ENCODE measurements around the gene PTGDS.

PTGDS gene

GRCh38 chr9:136940526-136941230, 36.6 kb upstream of the PTGDS start:
- Histone ChIP-seq H3K27ac (ENCODE audit: low read depth, low read length, severe bottlenecking) (no peak overlapping the region), H3K36me3 (ENCODE audit: control insufficient read depth, insufficient read depth, low read length) (peaks cover 62% of the 10 kb centered on the region), H3K4me1 (ENCODE audit: control insufficient read depth, insufficient read depth, low read length, poor library complexity, severe bottlenecking) (peaks cover 4% of the 10 kb centered on the region), H3K9me3 (ENCODE audit: control insufficient read depth, low read length) (no peaks in the 10 kb centered on the region), H3K4me3 (ENCODE audit: extremely low read depth, insufficient read depth, low read length, poor library complexity, severe bottlenecking) (no peak overlapping the region)
- 97 to 98% methylated on average over 37 to 42 of the region's 42 CpGs for WGBS, 2 experiments (ENCODE audit: insufficient coverage in 2 of 2)

DNA sequence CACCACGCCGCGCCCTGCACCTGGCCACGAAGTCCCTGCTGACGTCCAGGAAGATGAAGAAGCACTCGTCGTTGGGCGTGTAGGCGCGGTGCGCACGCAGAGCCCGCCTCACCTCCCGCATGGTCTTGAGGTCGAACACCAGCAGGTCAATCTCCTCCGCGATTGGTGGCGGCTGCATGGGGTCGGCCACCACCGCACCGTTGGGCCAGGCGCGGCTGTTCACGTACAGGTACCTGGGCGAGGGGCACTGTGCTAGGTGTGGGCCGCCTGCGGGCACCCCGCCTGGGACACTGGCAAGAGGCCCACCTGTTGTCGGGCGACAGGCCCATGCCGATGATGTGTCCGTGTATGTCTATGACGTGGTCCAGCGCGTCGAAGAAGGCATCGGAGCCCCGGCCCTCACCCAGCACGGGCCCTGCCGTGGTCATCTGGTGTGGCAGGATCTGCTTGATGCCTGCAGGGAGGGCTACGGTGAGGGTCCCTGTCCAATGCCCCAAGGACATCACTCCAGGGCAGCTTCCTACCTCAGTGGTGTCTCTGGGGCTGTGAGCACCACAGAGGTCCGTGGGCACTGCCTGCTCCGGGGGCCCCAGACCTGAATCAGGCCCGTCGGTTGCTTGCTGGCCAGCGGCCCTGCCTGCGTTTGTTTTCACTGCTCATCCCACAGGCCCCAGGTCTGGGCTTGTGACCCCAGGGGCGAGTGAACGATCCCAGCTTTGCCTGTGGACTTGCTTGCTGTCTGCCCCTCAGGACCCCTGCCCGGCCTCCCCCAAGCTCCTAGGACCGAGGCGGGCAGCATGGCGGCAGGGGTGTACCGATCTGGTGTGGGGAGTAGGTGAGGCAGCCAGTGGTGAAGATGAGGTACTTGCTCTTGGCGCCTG, 35.8 kb upstream of the PTGDS start:
- no peaks in the 10 kb centered on the region for H3K9me3 ChIP-seq (ENCODE audit: control insufficient read depth, low read length)
- no peak overlapping the region for H3K27ac ChIP-seq (ENCODE audit: low read depth, low read length, severe bottlenecking)
- H3K36me3 ChIP-seq (ENCODE audit: control insufficient read depth, insufficient read depth, low read length), result peaks cover 58% of the 10 kb centered on the region
- WGBS, 2 experiments (ENCODE audit: insufficient coverage in 2 of 2), result 97 to 98% methylated on average over 44 to 55 of the region's 55 CpGs
- H3K4me3 ChIP-seq (ENCODE audit: extremely low read depth, insufficient read depth, low read length, poor library complexity, severe bottlenecking), result no peak overlapping the region
- peaks cover 4% of the 10 kb centered on the region for H3K4me1 ChIP-seq (ENCODE audit: control insufficient read depth, insufficient read depth, low read length, poor library complexity, severe bottlenecking)

GRCh38 chr9:136942112-136942880, 35.0 kb upstream of the PTGDS start:
- WGBS, 2 experiments (ENCODE audit: insufficient coverage in 2 of 2), result 96 to 97% methylated on average over 49 to 60 of the region's 60 CpGs
- no peak overlapping the region for H3K27ac ChIP-seq (ENCODE audit: low read depth, low read length, severe bottlenecking)
- no peak overlapping the region for H3K4me3 ChIP-seq (ENCODE audit: extremely low read depth, insufficient read depth, low read length, poor library complexity, severe bottlenecking)
- no peaks in the 10 kb centered on the region for H3K9me3 ChIP-seq (ENCODE audit: control insufficient read depth, low read length)
- peaks cover 4% of the 10 kb centered on the region for H3K4me1 ChIP-seq (ENCODE audit: control insufficient read depth, insufficient read depth, low read length, poor library complexity, severe bottlenecking)
- peaks cover 54% of the 10 kb centered on the region for H3K36me3 ChIP-seq (ENCODE audit: control insufficient read depth, insufficient read depth, low read length)

GRCh38 chr9:136942881-136943230, 34.4 kb upstream of the PTGDS start:
- peak overlapping the region; percentile 82 for H3K4me3 ChIP-seq (ENCODE audit: extremely low read depth, insufficient read depth, low read length, poor library complexity, severe bottlenecking)
- H3K36me3 ChIP-seq (ENCODE audit: control insufficient read depth, insufficient read depth, low read length), result peaks cover 49% of the 10 kb centered on the region
- H3K4me1 ChIP-seq (ENCODE audit: control insufficient read depth, insufficient read depth, low read length, poor library complexity, severe bottlenecking), result peaks cover 4% of the 10 kb centered on the region
- H3K27ac ChIP-seq (ENCODE audit: low read depth, low read length, severe bottlenecking), result no peak overlapping the region
- 98 to 100% methylated on average over 7 to 12 of the region's 16 CpGs for WGBS, 2 experiments (ENCODE audit: insufficient coverage in 2 of 2)
- H3K9me3 ChIP-seq (ENCODE audit: control insufficient read depth, low read length), result no peaks in the 10 kb centered on the region

GRCh38 chr9:136943291-136944211, 33.8 kb upstream of the PTGDS start:
- Histone ChIP-seq H3K36me3 (ENCODE audit: control insufficient read depth, insufficient read depth, low read length) (peaks cover 46% of the 10 kb centered on the region), H3K9me3 (ENCODE audit: control insufficient read depth, low read length) (no peaks in the 10 kb centered on the region), H3K4me1 (ENCODE audit: control insufficient read depth, insufficient read depth, low read length, poor library complexity, severe bottlenecking) (peaks cover 4% of the 10 kb centered on the region), H3K4me3 (ENCODE audit: extremely low read depth, insufficient read depth, low read length, poor library complexity, severe bottlenecking) (peak overlapping the region; percentile 82), H3K27ac (ENCODE audit: low read depth, low read length, severe bottlenecking) (no peak overlapping the region)
- 32 to 33% methylated on average over 53 to 57 of the region's 61 CpGs for WGBS, 2 experiments (ENCODE audit: insufficient coverage in 2 of 2)

GRCh38 chr9:136944212-136944518, 33.1 kb upstream of the PTGDS start:
- H3K9me3 ChIP-seq (ENCODE audit: control insufficient read depth, low read length), result no peaks in the 10 kb centered on the region
- WGBS, 2 experiments (ENCODE audit: insufficient coverage in 2 of 2), result 0 to 1% methylated on average over 35 to 39 of the region's 45 CpGs
- peaks cover 4% of the 10 kb centered on the region for H3K4me1 ChIP-seq (ENCODE audit: control insufficient read depth, insufficient read depth, low read length, poor library complexity, severe bottlenecking)
- peak overlapping the region; percentile 82 for H3K4me3 ChIP-seq (ENCODE audit: extremely low read depth, insufficient read depth, low read length, poor library complexity, severe bottlenecking)
- H3K27ac ChIP-seq (ENCODE audit: low read depth, low read length, severe bottlenecking), result no peak overlapping the region
- H3K36me3 ChIP-seq (ENCODE audit: control insufficient read depth, insufficient read depth, low read length), result peaks cover 41% of the 10 kb centered on the region

DNA sequence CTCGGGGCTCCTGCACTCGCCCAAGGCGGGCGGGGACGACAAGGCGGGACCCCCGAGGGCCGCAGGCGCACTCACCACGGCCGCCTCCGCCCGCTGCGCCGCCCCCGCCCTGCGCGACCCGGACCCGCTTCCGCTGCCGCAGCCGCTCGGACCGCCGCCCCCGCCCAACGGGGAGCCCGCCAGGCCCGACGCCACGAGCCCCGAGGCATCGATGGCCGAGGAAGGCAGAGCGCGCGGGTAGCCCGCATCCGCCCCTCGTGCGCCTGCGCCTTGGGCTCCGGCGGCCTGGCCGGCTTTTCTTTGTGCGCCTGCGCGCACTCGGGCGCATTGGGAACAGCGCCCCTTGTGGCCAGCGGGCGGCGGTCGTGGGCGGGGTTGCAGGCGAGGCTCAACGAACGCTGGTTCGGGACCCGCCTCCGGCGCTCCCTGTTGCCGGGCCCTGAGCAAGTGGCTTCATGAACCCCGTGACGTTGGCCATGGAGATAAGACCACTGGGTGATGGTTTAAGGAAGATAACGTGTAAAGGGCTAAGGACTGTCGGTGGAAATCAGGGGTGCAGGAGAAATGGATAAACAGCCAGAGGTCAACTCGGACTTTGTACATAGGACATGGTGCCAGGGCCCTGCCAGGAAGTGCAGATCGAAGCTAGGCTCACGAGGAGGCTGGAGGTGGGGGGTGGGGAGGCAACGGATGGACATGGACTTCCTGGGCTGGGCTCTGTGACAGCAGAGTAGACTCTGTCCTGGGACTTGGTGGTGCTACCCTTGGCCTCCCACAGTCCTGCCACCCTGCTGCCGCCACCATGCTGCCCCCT, 32.6 kb upstream of the PTGDS start, which contains the start of the genes C8G and FBXW5:
TSS of gene C8G (plus strand) at position 725 of the 814 bp plus-strand sequence. CDS start at position 803, 78 bp downstream.
TSS of gene FBXW5 (minus strand) at position 220 of the 814 bp plus-strand sequence. CDS start 655 bp downstream, outside the sequence.
- no peak within 1 kb of the TSS for H3K27ac ChIP-seq (ENCODE audit: low read depth, low read length, severe bottlenecking)

DNA sequence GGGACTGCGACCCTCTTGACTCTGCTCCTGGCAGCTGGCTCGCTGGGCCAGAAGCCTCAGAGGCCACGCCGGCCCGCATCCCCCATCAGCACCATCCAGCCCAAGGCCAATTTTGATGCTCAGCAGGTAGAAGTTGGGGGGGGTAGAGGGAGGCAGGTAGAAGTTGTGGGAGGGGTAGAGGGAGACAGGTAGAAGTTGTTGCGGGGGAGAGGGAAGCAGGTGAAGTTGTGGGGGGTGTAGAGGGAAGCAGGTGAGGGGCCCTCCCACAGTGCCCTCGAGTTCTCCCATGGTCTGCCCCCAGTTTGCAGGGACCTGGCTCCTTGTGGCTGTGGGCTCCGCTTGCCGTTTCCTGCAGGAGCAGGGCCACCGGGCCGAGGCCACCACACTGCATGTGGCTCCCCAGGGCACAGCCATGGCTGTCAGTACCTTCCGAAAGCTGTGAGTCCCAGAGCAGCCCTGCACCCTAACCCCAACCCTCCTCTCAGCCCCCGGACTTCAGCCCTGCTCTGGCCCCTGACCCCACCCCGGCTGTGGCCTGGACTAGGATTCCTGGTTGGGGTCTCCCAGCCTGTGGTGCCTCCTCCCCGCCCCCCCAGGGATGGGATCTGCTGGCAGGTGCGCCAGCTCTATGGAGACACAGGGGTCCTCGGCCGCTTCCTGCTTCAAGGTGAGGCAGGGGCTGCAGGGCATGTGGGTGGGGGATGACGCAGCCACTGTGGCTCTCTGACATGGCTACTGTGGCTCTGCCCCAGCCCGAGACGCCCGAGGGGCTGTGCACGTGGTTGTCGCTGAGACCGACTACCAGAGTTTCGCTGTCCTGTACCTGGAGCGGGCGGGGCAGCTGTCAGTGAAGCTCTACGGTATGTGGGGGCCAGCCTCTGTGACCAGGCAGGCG, 31.7 kb upstream of the PTGDS start:
- WGBS, 2 experiments (ENCODE audit: insufficient coverage in 2 of 2), result 88 to 94% methylated on average over 24 to 29 of the region's 30 CpGs
- Histone ChIP-seq H3K4me3 (ENCODE audit: extremely low read depth, insufficient read depth, low read length, poor library complexity, severe bottlenecking) (no peak overlapping the region), H3K36me3 (ENCODE audit: control insufficient read depth, insufficient read depth, low read length) (peaks cover 27% of the 10 kb centered on the region), H3K4me1 (ENCODE audit: control insufficient read depth, insufficient read depth, low read length, poor library complexity, severe bottlenecking) (peaks cover 4% of the 10 kb centered on the region), H3K27ac (ENCODE audit: low read depth, low read length, severe bottlenecking) (no peak overlapping the region), H3K9me3 (ENCODE audit: control insufficient read depth, low read length) (no peaks in the 10 kb centered on the region)

More for the DNA sequence above, 32.6 kb upstream of the PTGDS start, which contains the start of the genes C8G and FBXW5:
- WGBS, 2 experiments (ENCODE audit: insufficient coverage in 2 of 2), result 7 to 8% methylated on average over 62 to 73 of the region's 74 CpGs
- peaks cover 35% of the 10 kb centered on the region for H3K36me3 ChIP-seq (ENCODE audit: control insufficient read depth, insufficient read depth, low read length)
- H3K4me1 ChIP-seq (ENCODE audit: control insufficient read depth, insufficient read depth, low read length, poor library complexity, severe bottlenecking), result peaks cover 4% of the 10 kb centered on the region
- H3K4me3 ChIP-seq (ENCODE audit: extremely low read depth, insufficient read depth, low read length, poor library complexity, severe bottlenecking), result peak within 1 kb of the TSS; percentile 82
- H3K9me3 ChIP-seq (ENCODE audit: control insufficient read depth, low read length), result no peaks in the 10 kb centered on the region
